ENCODE data around the gene CLIC5.

DNA sequence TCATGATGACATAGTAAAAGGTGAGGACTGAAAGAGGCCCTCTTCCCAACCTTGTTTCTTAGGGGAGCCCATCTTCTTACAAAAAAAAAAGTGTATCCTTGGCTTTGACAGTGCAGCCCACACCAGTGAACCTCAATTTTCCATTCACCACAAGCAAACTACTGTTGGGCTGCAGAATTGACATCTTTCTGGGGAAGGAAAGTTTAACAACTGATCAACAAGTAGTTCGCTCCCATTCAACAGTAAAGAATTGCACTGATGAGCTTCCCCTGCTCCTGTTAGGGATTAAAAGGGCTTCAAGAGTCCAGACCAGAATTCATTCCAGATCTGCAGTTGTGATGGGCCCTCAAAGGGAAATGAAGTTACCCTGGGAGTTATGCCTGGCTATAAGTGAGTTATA is 13.9 kb upstream of the CLIC5 start:
- TF ChIP-seq CTCF (IDR thresholded peaks at IDR 0.05): no peak
- no peak for TF ChIP-seq POLR2A (IDR thresholded peaks at IDR 0.05)
